ENCODE results near the gene TK2.
"Not testable (repeated sequence)": the region's sequence is repeated elsewhere in the genome, so short reads cannot be mapped to it uniquely, and the experiment has no call there.

The TK2 gene

GRCh38 chr16:66569827-66570405 lies 20.0 kb upstream of the TK2 start:
- Histone ChIP-seq H3K9me3 (ENCODE audit: control insufficient read depth, insufficient read depth, low read depth, low read length) (no peaks in the 10 kb centered on the region), H3K9ac (ENCODE audit: low read length) (no peak overlapping the region), H3K4me3 (ENCODE audit: low read depth, low read length) (no peak overlapping the region), H3K36me3 (ENCODE audit: control insufficient read depth, insufficient read depth, low read length) (peaks cover 7% of the 10 kb centered on the region), H3K27me3 (ENCODE audit: control insufficient read depth, insufficient read depth, low read length) (no peaks in the 10 kb centered on the region), H3K4me1 (ENCODE audit: control insufficient read depth, insufficient read depth, low read length) (no peaks in the 10 kb centered on the region), H3K27ac (ENCODE audit: low read depth, low read length) (no peak overlapping the region)

GRCh38 chr16:66569131-66569530 lies 19.2 kb upstream of the TK2 start:
- no peak overlapping the region for H3K9ac ChIP-seq (ENCODE audit: low read length)
- H3K4me1 ChIP-seq (ENCODE audit: control insufficient read depth, insufficient read depth, low read length): no peaks in the 10 kb centered on the region
- H3K36me3 ChIP-seq (ENCODE audit: control insufficient read depth, insufficient read depth, low read length): peaks cover 7% of the 10 kb centered on the region
- H3K27me3 ChIP-seq (ENCODE audit: control insufficient read depth, insufficient read depth, low read length): no peaks in the 10 kb centered on the region
- no peak overlapping the region for H3K4me3 ChIP-seq (ENCODE audit: low read depth, low read length)
- no peak overlapping the region for H3K27ac ChIP-seq (ENCODE audit: low read depth, low read length)
- no peaks in the 10 kb centered on the region for H3K9me3 ChIP-seq (ENCODE audit: control insufficient read depth, insufficient read depth, low read depth, low read length)

GRCh38 chr16:66568355-66568754 lies 18.4 kb upstream of the TK2 start:
- H3K9ac ChIP-seq (ENCODE audit: low read length): no peak overlapping the region
- H3K27ac ChIP-seq (ENCODE audit: low read depth, low read length): no peak overlapping the region
- peaks cover 10% of the 10 kb centered on the region for H3K36me3 ChIP-seq (ENCODE audit: control insufficient read depth, insufficient read depth, low read length)

GRCh38 chr16:66567270-66567669 lies 17.3 kb upstream of the TK2 start:
- not testable (repeated sequence) for H3K9me3 ChIP-seq (ENCODE audit: control insufficient read depth, insufficient read depth, low read depth, low read length); H3K27me3 ChIP-seq (ENCODE audit: control insufficient read depth, insufficient read depth, low read length); H3K9ac ChIP-seq (ENCODE audit: low read length); H3K4me3 ChIP-seq (ENCODE audit: low read depth, low read length); H3K4me1 ChIP-seq (ENCODE audit: control insufficient read depth, insufficient read depth, low read length); H3K27ac ChIP-seq (ENCODE audit: low read depth, low read length)
- H3K36me3 ChIP-seq (ENCODE audit: control insufficient read depth, insufficient read depth, low read length): peaks cover 11% of the 10 kb centered on the region

More at GRCh38 chr16:66568355-66568754, 18.4 kb upstream of the TK2 start:
- no peaks in the 10 kb centered on the region for H3K4me1 ChIP-seq (ENCODE audit: control insufficient read depth, insufficient read depth, low read length)
- H3K9me3 ChIP-seq (ENCODE audit: control insufficient read depth, insufficient read depth, low read depth, low read length): no peaks in the 10 kb centered on the region
- H3K27me3 ChIP-seq (ENCODE audit: control insufficient read depth, insufficient read depth, low read length): no peaks in the 10 kb centered on the region
- H3K4me3 ChIP-seq (ENCODE audit: low read depth, low read length): no peak overlapping the region

GRCh38 chr16:66566051-66566901 lies 16.4 kb upstream of the TK2 start, which contains the start of gene CMTM1:
CMTM1 (plus strand) TSS chr16:66566439; CDS start chr16:66566514, 75 bp downstream.
- H3K27ac ChIP-seq (ENCODE audit: low read depth, low read length): no peak within 1 kb of the TSS
- H3K27me3 ChIP-seq (ENCODE audit: control insufficient read depth, insufficient read depth, low read length): no peaks in the 10 kb centered on the region
- H3K4me1 ChIP-seq (ENCODE audit: control insufficient read depth, insufficient read depth, low read length): no peaks in the 10 kb centered on the region
- H3K36me3 ChIP-seq (ENCODE audit: control insufficient read depth, insufficient read depth, low read length): peaks cover 11% of the 10 kb centered on the region
- H3K4me3 ChIP-seq (ENCODE audit: low read depth, low read length): no peak within 1 kb of the TSS
- no peak within 1 kb of the TSS for H3K9ac ChIP-seq (ENCODE audit: low read length)
- H3K9me3 ChIP-seq (ENCODE audit: control insufficient read depth, insufficient read depth, low read depth, low read length): no peaks in the 10 kb centered on the region

- H3K27me3 ChIP-seq (ENCODE audit: control insufficient read depth, insufficient read depth, low read length): no peaks in the 10 kb centered on the region
- H3K4me3 ChIP-seq (ENCODE audit: low read depth, low read length): no peak overlapping the region
- no peak overlapping the region for H3K9ac ChIP-seq (ENCODE audit: low read length)
- H3K36me3 ChIP-seq (ENCODE audit: control insufficient read depth, insufficient read depth, low read length): peaks cover 13% of the 10 kb centered on the region
- H3K9me3 ChIP-seq (ENCODE audit: control insufficient read depth, insufficient read depth, low read depth, low read length): no peaks in the 10 kb centered on the region
- H3K27ac ChIP-seq (ENCODE audit: low read depth, low read length): no peak overlapping the region
- H3K4me1 ChIP-seq (ENCODE audit: control insufficient read depth, insufficient read depth, low read length): no peaks in the 10 kb centered on the region
Measured at GRCh38 chr16:66563574-66564334, 13.8 kb upstream of the TK2 start.

GRCh38 chr16:66562986-66563385 lies 13.1 kb upstream of the TK2 start:
- Histone ChIP-seq H3K27ac (ENCODE audit: low read depth, low read length) (no peak overlapping the region), H3K4me3 (ENCODE audit: low read depth, low read length) (no peak overlapping the region), H3K36me3 (ENCODE audit: control insufficient read depth, insufficient read depth, low read length) (peaks cover 13% of the 10 kb centered on the region), H3K27me3 (ENCODE audit: control insufficient read depth, insufficient read depth, low read length) (no peaks in the 10 kb centered on the region), H3K9ac (ENCODE audit: low read length) (no peak overlapping the region), H3K9me3 (ENCODE audit: control insufficient read depth, insufficient read depth, low read depth, low read length) (no peaks in the 10 kb centered on the region), H3K4me1 (ENCODE audit: control insufficient read depth, insufficient read depth, low read length) (no peaks in the 10 kb centered on the region)

- Histone ChIP-seq H3K9ac (ENCODE audit: low read length) (no peak overlapping the region), H3K27ac (ENCODE audit: low read depth, low read length) (no peak overlapping the region), H3K9me3 (ENCODE audit: control insufficient read depth, insufficient read depth, low read depth, low read length) (no peaks in the 10 kb centered on the region), H3K4me3 (ENCODE audit: low read depth, low read length) (no peak overlapping the region), H3K4me1 (ENCODE audit: control insufficient read depth, insufficient read depth, low read length) (no peaks in the 10 kb centered on the region), H3K36me3 (ENCODE audit: control insufficient read depth, insufficient read depth, low read length) (peaks cover 13% of the 10 kb centered on the region), H3K27me3 (ENCODE audit: control insufficient read depth, insufficient read depth, low read length) (no peaks in the 10 kb centered on the region)
Measured at GRCh38 chr16:66562409-66562808, 12.5 kb upstream of the TK2 start.

GRCh38 chr16:66561381-66562080 lies 11.6 kb upstream of the TK2 start:
- Histone ChIP-seq H3K4me3 (ENCODE audit: low read depth, low read length) (no peak overlapping the region), H3K36me3 (ENCODE audit: control insufficient read depth, insufficient read depth, low read length) (peaks cover 9% of the 10 kb centered on the region), H3K27ac (ENCODE audit: low read depth, low read length) (no peak overlapping the region), H3K27me3 (ENCODE audit: control insufficient read depth, insufficient read depth, low read length) (no peaks in the 10 kb centered on the region), H3K4me1 (ENCODE audit: control insufficient read depth, insufficient read depth, low read length) (no peaks in the 10 kb centered on the region), H3K9me3 (ENCODE audit: control insufficient read depth, insufficient read depth, low read depth, low read length) (no peaks in the 10 kb centered on the region), H3K9ac (ENCODE audit: low read length) (no peak overlapping the region)

- Histone ChIP-seq H3K27me3 (ENCODE audit: control insufficient read depth, insufficient read depth, low read length) (no peaks in the 10 kb centered on the region), H3K4me3 (ENCODE audit: low read depth, low read length) (no peak overlapping the region), H3K4me1 (ENCODE audit: control insufficient read depth, insufficient read depth, low read length) (no peaks in the 10 kb centered on the region), H3K9ac (ENCODE audit: low read length) (no peak overlapping the region), H3K36me3 (ENCODE audit: control insufficient read depth, insufficient read depth, low read length) (0 out of 2 replicates have a peak, but pooled peaks cover 6% of the 10 kb centered on the region), H3K27ac (ENCODE audit: low read depth, low read length) (no peak overlapping the region), H3K9me3 (ENCODE audit: control insufficient read depth, insufficient read depth, low read depth, low read length) (no peaks in the 10 kb centered on the region)
Measured at GRCh38 chr16:66560107-66560506, 10.2 kb upstream of the TK2 start.

All from HUES6 (cell line).